ENCODE data around the gene SLC6A7.
"Not testable (repeated sequence)": the region's sequence is repeated elsewhere in the genome, so short reads cannot be mapped to it uniquely, and the experiment has no call there.

Gene SLC6A7

GRCh38 chr5:150221471-150221870 lies 31.6 kb downstream of the SLC6A7 start:
- DNase-seq = no peak

- DNase-seq = no peak
These were observed 33.0 kb downstream of the SLC6A7 start for GRCh38 chr5:150222906-150223305.

- DNase-seq = no peak
These were observed 33.6 kb downstream of the SLC6A7 start for GRCh38 chr5:150223474-150223873.

- DNase-seq = no peak
These were observed 34.7 kb downstream of the SLC6A7 start for GRCh38 chr5:150224483-150225027.

GRCh38 chr5:150227036-150227435 lies 37.2 kb downstream of the SLC6A7 start:
- DNase-seq = no peak

GRCh38 chr5:150227606-150228273 lies 37.9 kb downstream of the SLC6A7 start:
- no peak for DNase-seq

GRCh38 chr5:150229571-150229970 lies 39.7 kb downstream of the SLC6A7 start:
- DNase-seq = no peak

GRCh38 chr5:150230842-150231241 lies 41.0 kb downstream of the SLC6A7 start:
- DNase-seq = no peak

GRCh38 chr5:150233706-150234105 lies 43.8 kb downstream of the SLC6A7 start:
- not testable (repeated sequence) for DNase-seq

GRCh38 chr5:150234576-150235499 lies 45.0 kb downstream of the SLC6A7 start:
- DNase-seq = no peak

GRCh38 chr5:150235500-150235854 lies 45.6 kb downstream of the SLC6A7 start:
- no peak for DNase-seq

- no peak for DNase-seq
These were observed 46.5 kb downstream of the SLC6A7 start for GRCh38 chr5:150236313-150236712.

GRCh38 chr5:150236981-150237754 lies 47.3 kb downstream of the SLC6A7 start:
- DNase-seq = no peak

GRCh38 chr5:150238646-150239045 lies 48.8 kb downstream of the SLC6A7 start:
- no peak for DNase-seq

- DNase-seq = no peak
These were observed 49.4 kb downstream of the SLC6A7 start for GRCh38 chr5:150239099-150239793.

- no peak for DNase-seq
These were observed 49.9 kb downstream of the SLC6A7 start for GRCh38 chr5:150239794-150240122.

- DNase-seq = no peak
These were observed 51.7 kb downstream of the SLC6A7 start for GRCh38 chr5:150241298-150242160.

GRCh38 chr5:150242251-150242894 lies 52.5 kb downstream of the SLC6A7 start:
- no peak for DNase-seq

GRCh38 chr5:150243590-150243989 lies 53.7 kb downstream of the SLC6A7 start:
- DNase-seq = no peak

- no peak for DNase-seq
These were observed 54.3 kb downstream of the SLC6A7 start for GRCh38 chr5:150244209-150244608.
